ENCODE data around the gene RUFY3. TPM values are rescaled to one million over a fixed set of nuclear protein-coding genes. Genes with fewer than 3 reads are reported as not detected.

Gene RUFY3
- total and polyA plus RNA-seq, 2 of the 13 experiments (the other 11 are each of a cell fraction or from before 2014, with no cell fraction given): 17.9 to 25.3 TPM

GRCh38 chr4:70705183-70706043 is 16.4 kb upstream of the RUFY3 start (continued):
- TF ChIP-seq ATAD3A (CRISPR knock-in tag; IDR thresholded peaks at IDR 0.05) (no peak), CBX2 (IDR thresholded peaks at IDR 0.05; ENCODE audit: low read depth, low read length) (no peak), CBX2 (CRISPR knock-in tag; IDR thresholded peaks at IDR 0.05; ENCODE audit: low read depth) (no peak), ZNF207 (IDR thresholded peaks at IDR 0.05; ENCODE audit: borderline replicate concordance) (no peak), ZNF430 (CRISPR knock-in tag; IDR thresholded peaks at IDR 0.05) (0 out of 2 replicates have a peak, but pooled peaks have one; percentile 62), ZNF530 (CRISPR knock-in tag; IDR thresholded peaks at IDR 0.05; ENCODE audit: low read depth) (0 out of 2 replicates have a peak, but pooled peaks have one; percentile 65), PRMT3 (CRISPR knock-in tag; IDR thresholded peaks at IDR 0.05; ENCODE audit: borderline replicate concordance, low read depth) (no peak), BATF2 (CRISPR knock-in tag; IDR thresholded peaks at IDR 0.05) (no peak), GATAD1 (CRISPR knock-in tag; IDR thresholded peaks at IDR 0.05) (no peak), ARHGAP35 (CRISPR knock-in tag; IDR thresholded peaks at IDR 0.05; ENCODE audit: borderline replicate concordance) (no peak), ZMYM3 (CRISPR knock-in tag; IDR thresholded peaks at IDR 0.05) (no peak), HINFP (CRISPR knock-in tag; IDR thresholded peaks at IDR 0.05; ENCODE audit: low read depth) (no peak), KLF13 (CRISPR knock-in tag; IDR thresholded peaks at IDR 0.05) (no peak), HMGA1 (CRISPR knock-in tag; conservative IDR thresholded peaks at IDR 0.05) (no peak), SRSF1 (optimal IDR thresholded peaks at IDR 0.05; ENCODE audit: low read depth, low read length) (no peak), SCMH1 (CRISPR knock-in tag; IDR thresholded peaks at IDR 0.05; ENCODE audit: borderline replicate concordance) (no peak), ESRRA (CRISPR knock-in tag; IDR thresholded peaks at IDR 0.05; ENCODE audit: low read depth) (no peak), SYNCRIP (IDR thresholded peaks at IDR 0.05; ENCODE audit: insufficient read depth, low read depth, low read length) (no peak), SPEN (CRISPR knock-in tag; IDR thresholded peaks at IDR 0.05; ENCODE audit: low read depth) (no peak; the same call in 1 of the 2 replicates), UBTF (CRISPR knock-in tag; IDR thresholded peaks at IDR 0.05) (peak; percentile 45)
- TF ChIP-seq, protein P1, sequence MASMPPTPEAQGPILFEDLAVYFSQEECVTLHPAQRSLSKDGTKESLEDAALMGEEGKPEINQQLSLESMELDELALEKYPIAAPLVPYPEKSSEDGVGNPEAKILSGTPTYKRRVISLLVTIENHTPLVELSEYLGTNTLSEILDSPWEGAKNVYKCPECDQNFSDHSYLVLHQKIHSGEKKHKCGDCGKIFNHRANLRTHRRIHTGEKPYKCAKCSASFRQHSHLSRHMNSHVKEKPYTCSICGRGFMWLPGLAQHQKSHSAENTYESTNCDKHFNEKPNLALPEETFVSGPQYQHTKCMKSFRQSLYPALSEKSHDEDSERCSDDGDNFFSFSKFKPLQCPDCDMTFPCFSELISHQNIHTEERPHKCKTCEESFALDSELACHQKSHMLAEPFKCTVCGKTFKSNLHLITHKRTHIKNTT (CRISPR knock-in tag; IDR thresholded peaks at IDR 0.05): no peak
- TF ChIP-seq, protein P2, sequence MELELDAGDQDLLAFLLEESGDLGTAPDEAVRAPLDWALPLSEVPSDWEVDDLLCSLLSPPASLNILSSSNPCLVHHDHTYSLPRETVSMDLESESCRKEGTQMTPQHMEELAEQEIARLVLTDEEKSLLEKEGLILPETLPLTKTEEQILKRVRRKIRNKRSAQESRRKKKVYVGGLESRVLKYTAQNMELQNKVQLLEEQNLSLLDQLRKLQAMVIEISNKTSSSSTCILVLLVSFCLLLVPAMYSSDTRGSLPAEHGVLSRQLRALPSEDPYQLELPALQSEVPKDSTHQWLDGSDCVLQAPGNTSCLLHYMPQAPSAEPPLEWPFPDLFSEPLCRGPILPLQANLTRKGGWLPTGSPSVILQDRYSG (CRISPR knock-in tag; IDR thresholded peaks at IDR 0.05): no peak
